ENCODE results near the gene PCK2. TPM values are rescaled to one million over a fixed set of nuclear protein-coding genes. Genes with fewer than 3 reads are reported as not detected.

Gene PCK2
- total and polyA plus RNA-seq, 2 of the 13 experiments (the other 11 are each of a cell fraction or from before 2014, with no cell fraction given) = 129 to 272 TPM

- TF ChIP-seq REST (IDR thresholded peaks at IDR 0.05; ENCODE audit: borderline replicate concordance in 1 of 2, low read depth in 1 of 2, low read length in 2 of 2) (no peak), KLF9 (CRISPR knock-in tag; IDR thresholded peaks at IDR 0.05; ENCODE audit: low read depth) (no peak), ZNF562 (CRISPR knock-in tag; IDR thresholded peaks at IDR 0.05; ENCODE audit: borderline replicate concordance) (no peak), ZFP37 (CRISPR knock-in tag; IDR thresholded peaks at IDR 0.05; ENCODE audit: borderline replicate concordance) (0 out of 2 replicates have a peak, but pooled peaks have one; percentile 59), PAX8 (CRISPR knock-in tag; IDR thresholded peaks at IDR 0.05; ENCODE audit: borderline replicate concordance) (no peak), SCMH1 (CRISPR knock-in tag; IDR thresholded peaks at IDR 0.05; ENCODE audit: borderline replicate concordance) (no peak), ZNF704 (CRISPR knock-in tag; IDR thresholded peaks at IDR 0.05; ENCODE audit: borderline replicate concordance) (0 out of 2 replicates have a peak, but pooled peaks have one; percentile 28), ZBTB14 (CRISPR knock-in tag; IDR thresholded peaks at IDR 0.05) (peak; percentile 33; the same call in 1 of the 2 replicates), ZBTB49 (CRISPR knock-in tag; IDR thresholded peaks at IDR 0.05; ENCODE audit: borderline replicate concordance) (no peak), ZBTB2 (CRISPR knock-in tag; IDR thresholded peaks at IDR 0.05; ENCODE audit: low read depth) (no peak), EEA1 (CRISPR knock-in tag; IDR thresholded peaks at IDR 0.05; ENCODE audit: borderline replicate concordance) (no peak; the same call in 1 of the 2 replicates), NFE2 (CRISPR knock-in tag; IDR thresholded peaks at IDR 0.05) (no peak), ZNF552 (CRISPR knock-in tag; IDR thresholded peaks at IDR 0.05; ENCODE audit: borderline replicate concordance) (no peak), SIX1 (CRISPR knock-in tag; IDR thresholded peaks at IDR 0.05; ENCODE audit: borderline replicate concordance) (no peak), ZFP36 (IDR thresholded peaks at IDR 0.05; ENCODE audit: borderline replicate concordance, low read depth, low read length, partially characterized antibody) (no peak), NAIF1 (CRISPR knock-in tag; IDR thresholded peaks at IDR 0.05; ENCODE audit: borderline replicate concordance) (no peak), NFKB2 (CRISPR knock-in tag; IDR thresholded peaks at IDR 0.05; ENCODE audit: borderline replicate concordance) (peak; percentile 62; the same call in 1 of the 2 replicates), NONO (IDR thresholded peaks at IDR 0.05) (no peak), NONO (CRISPR knock-in tag; conservative IDR thresholded peaks at IDR 0.05) (no peak)
Observed at GRCh38 chr14:24098229-24098926, 4.3 kb downstream of the PCK2 start (continued).
